Epithelial cell of proximal tubule (primary cell): ENCODE results near the gene C1QTNF1. TPM values are rescaled to one million over a fixed set of nuclear protein-coding genes. Genes with fewer than 3 reads are reported as not detected.

Experiments used
- DNase-seq: peaks from one replicate; pipeline ENCODE4 v3.0.0-alpha.2; 2011; ENCODE audit warnings: low read depth
- H3K4me3 ChIP-seq: 2 replicates; pipeline ENCODE4 v1.5.1; 2011; ENCODE audit warnings: low read depth, mild to moderate bottlenecking, low read length
- total RNA-seq: library from RNA; depleted of rRNA; stranded (reverse); fragments of >200 nt; gene quantifications from 2 replicates; pipeline ENCODE4 v1.2.3, GENCODE V29; 2015
- TF ChIP-seq, protein P1 (sequence below): conservative IDR thresholded peaks from 2 replicates; pipeline ENCODE4 v1.5.1; 2012; ENCODE audit warnings: low read depth, mild to moderate bottlenecking, low read length

Gene C1QTNF1
- total RNA-seq, 1 donor from 2014 or later: 2.1 TPM

DNA sequence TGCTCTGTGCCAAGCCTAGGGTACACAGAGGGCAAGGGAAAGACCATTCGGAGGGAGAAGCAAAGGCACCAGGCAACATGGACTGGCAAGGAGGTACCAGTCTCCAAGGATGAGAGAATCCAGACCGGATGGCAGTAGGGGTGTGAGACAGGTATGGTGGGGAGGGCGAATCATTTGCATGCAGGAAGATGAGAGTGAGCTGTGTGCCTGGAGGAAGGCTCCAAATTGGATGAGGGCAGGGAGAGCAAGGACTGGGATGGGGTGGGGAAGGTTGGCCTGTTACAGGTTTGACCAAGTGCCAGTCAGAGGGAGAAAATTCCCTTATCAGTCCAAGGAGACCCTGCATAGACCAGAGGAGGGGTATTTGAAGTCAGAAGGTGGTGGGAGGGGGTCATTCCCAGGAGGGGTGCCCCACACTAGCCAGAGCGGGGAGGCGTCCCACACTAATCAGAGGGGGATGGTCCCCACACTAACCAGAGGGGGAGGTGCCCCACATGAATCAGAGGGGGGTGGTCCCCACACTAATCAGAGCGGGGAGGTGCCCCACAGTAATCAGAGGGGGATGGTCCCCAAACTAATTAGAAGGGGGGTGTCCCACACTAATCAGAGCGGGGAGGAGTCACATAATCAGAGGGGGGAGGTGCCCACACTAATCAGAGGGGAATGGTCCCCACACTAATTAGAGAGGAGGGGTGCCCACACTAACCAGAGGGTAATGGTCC, 15.1 kb upstream of the C1QTNF1 start:
- DNase-seq: no peak
- TF ChIP-seq, protein P1, sequence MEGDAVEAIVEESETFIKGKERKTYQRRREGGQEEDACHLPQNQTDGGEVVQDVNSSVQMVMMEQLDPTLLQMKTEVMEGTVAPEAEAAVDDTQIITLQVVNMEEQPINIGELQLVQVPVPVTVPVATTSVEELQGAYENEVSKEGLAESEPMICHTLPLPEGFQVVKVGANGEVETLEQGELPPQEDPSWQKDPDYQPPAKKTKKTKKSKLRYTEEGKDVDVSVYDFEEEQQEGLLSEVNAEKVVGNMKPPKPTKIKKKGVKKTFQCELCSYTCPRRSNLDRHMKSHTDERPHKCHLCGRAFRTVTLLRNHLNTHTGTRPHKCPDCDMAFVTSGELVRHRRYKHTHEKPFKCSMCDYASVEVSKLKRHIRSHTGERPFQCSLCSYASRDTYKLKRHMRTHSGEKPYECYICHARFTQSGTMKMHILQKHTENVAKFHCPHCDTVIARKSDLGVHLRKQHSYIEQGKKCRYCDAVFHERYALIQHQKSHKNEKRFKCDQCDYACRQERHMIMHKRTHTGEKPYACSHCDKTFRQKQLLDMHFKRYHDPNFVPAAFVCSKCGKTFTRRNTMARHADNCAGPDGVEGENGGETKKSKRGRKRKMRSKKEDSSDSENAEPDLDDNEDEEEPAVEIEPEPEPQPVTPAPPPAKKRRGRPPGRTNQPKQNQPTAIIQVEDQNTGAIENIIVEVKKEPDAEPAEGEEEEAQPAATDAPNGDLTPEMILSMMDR: no peak
- H3K4me3 ChIP-seq: peak overlapping the region; percentile 99

- H3K4me3 ChIP-seq: peak within 1 kb of the TSS; percentile 99
- DNase-seq: no peak
- TF ChIP-seq, protein P1: no peak
These were observed 14.3 kb upstream of the C1QTNF1 start, which contains the start of gene CANT1 for GRCh38 chr17:79009397-79010303. CANT1 (minus strand) TSS chr17:79009764; CDS start chr17:78997622, 12,142 bp downstream.

DNA sequence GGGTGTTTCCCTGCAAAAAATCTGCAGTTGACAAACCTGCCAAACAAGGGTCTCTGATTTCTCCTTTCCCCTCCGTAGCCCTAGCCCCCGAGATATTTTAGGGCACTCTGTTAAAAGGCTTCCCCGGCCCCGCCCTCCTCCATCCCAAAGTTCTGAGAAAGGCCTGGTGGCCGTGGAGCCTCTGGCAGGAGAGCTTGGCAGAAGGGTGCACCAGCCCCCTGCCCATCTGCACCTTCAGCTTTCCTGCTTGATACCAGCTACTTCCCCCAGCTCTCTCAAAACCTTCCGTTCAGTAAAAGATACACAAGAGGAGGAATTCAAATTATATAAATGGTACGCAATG, 13.7 kb upstream of the C1QTNF1 start:
- H3K4me3 ChIP-seq: peak overlapping the region; percentile 99
- TF ChIP-seq, protein P1: no peak
- DNase-seq: no peak

GRCh38 chr17:79011451-79012147, 12.4 kb upstream of the C1QTNF1 start:
- H3K4me3 ChIP-seq: no peak overlapping the region
- DNase-seq: no peak
- TF ChIP-seq, protein P1: no peak

- TF ChIP-seq, protein P1: no peak
- no peak overlapping the region for H3K4me3 ChIP-seq
- DNase-seq: no peak
These were observed 11.3 kb upstream of the C1QTNF1 start for GRCh38 chr17:79012563-79013134.

GRCh38 chr17:79014158-79014758, 9.7 kb upstream of the C1QTNF1 start:
- DNase-seq: no peak
- TF ChIP-seq, protein P1: no peak
- H3K4me3 ChIP-seq: no peak overlapping the region
